Fibroblast of lung (primary cell): Measurements from ENCODE around the gene DNHD1. TPM values are rescaled to one million over a fixed set of nuclear protein-coding genes. Genes with fewer than 3 reads are reported as not detected.

ENCODE experiments used
- DNase-seq, 2 donors: peaks; one replicate each; pipeline versions ENCODE4 v3.0.0 to v3.0.0-alpha.2; 2010; ENCODE audit warnings: low read depth in 2 of 2
- H2AFZ ChIP-seq: 2 replicates; pipeline ENCODE4 v1.5.1; 2012; ENCODE audit warnings: low read length, control low read depth, inconsistent platforms
- H3K27ac ChIP-seq: 2 replicates; pipeline ENCODE4 v1.5.1; 2011; ENCODE audit warnings: low read length, control low read depth; ENCODE audit not compliant: insufficient read depth
- H3K27me3 ChIP-seq: 2 replicates; pipeline ENCODE4 v1.5.1; 2011; ENCODE audit warnings: mild to moderate bottlenecking, low read length; ENCODE audit not compliant: control insufficient read depth, insufficient read depth
- H3K36me3 ChIP-seq: 2 replicates; pipeline ENCODE4 v1.5.1; 2011; ENCODE audit warnings: low read length; ENCODE audit not compliant: control insufficient read depth, insufficient read depth
- H3K4me1 ChIP-seq: 2 replicates; pipeline ENCODE4 v1.5.1; 2011; ENCODE audit warnings: low read length; ENCODE audit not compliant: control insufficient read depth, insufficient read depth; ENCODE audit errors: extremely low read depth
- H3K4me2 ChIP-seq: 2 replicates; pipeline ENCODE4 v1.5.1; 2011; ENCODE audit warnings: low read length, control low read depth; ENCODE audit not compliant: insufficient read depth; ENCODE audit errors: extremely low read depth
- H3K4me3 ChIP-seq, 4 experiments: fragments of 200-600 bp in 1 of 4; sonication (generic) in 1 of 4; replicated peaks in 1 of 4; 2 replicates each; pipeline ENCODE4 v1.5.1; 2011 to 2016; ENCODE audit warnings: low read length in 4 of 4, low read depth in 3 of 4, mild to moderate bottlenecking in 3 of 4, control low read depth in 2 of 4, inconsistent platforms in 1 of 4, mixed read lengths in 1 of 4; ENCODE audit not compliant: insufficient read depth in 1 of 4; ENCODE audit errors: control extremely low read depth in 1 of 4
- H3K79me2 ChIP-seq: 2 replicates; pipeline ENCODE4 v1.5.1; 2012; ENCODE audit warnings: mild to moderate bottlenecking, low read length, inconsistent platforms; ENCODE audit not compliant: control insufficient read depth, insufficient read depth
- H3K9ac ChIP-seq: 2 replicates; pipeline ENCODE4 v1.5.1; 2011; ENCODE audit warnings: mild to moderate bottlenecking, low read length, control low read depth; ENCODE audit not compliant: insufficient read depth
- H3K9me3 ChIP-seq: 2 replicates; pipeline ENCODE4 v1.5.1; 2012; ENCODE audit warnings: low read depth, low read length; ENCODE audit not compliant: control insufficient read depth, insufficient read depth
- H4K20me1 ChIP-seq: 2 replicates; pipeline ENCODE4 v1.5.1; 2011; ENCODE audit warnings: low read length; ENCODE audit not compliant: control insufficient read depth, insufficient read depth; ENCODE audit errors: extremely low read depth
- CTCF ChIP-seq, 2 donors: IDR thresholded peaks in 1 of 2; conservative IDR thresholded peaks in 1 of 2; 1 replicate in 1 of 2; 2 replicates in 1 of 2; pipeline ENCODE4 v1.5.1; 2011 to 2012; ENCODE audit warnings: low read length in 2 of 2, control low read depth in 1 of 2, inconsistent platforms in 1 of 2, low read depth in 1 of 2, mild to moderate bottlenecking in 1 of 2
- EZH2 ChIP-seq: IDR thresholded peaks from 2 replicates; pipeline ENCODE4 v1.5.1; 2012; ENCODE audit warnings: low read length, control low read depth, mild to moderate bottlenecking; ENCODE audit errors: missing control alignments
- polyA plus RNA-seq, 2 donors: library from polyadenylated mRNA; depleted of rRNA in 1 of 2; stranded (reverse) in 1 of 2; unstranded in 1 of 2; fragments of >200 nt; gene quantifications; 2 replicates each; pipeline ENCODE4 v1.2.1, GENCODE V29; 2011 to 2012; ENCODE audit warnings: missing spikeins in 1 of 2
- total RNA-seq: library from RNA; depleted of rRNA; stranded (reverse); fragments of >200 nt; gene quantifications from 2 replicates; pipeline ENCODE4 v1.2.1, GENCODE V29; 2014

DNHD1 gene
- total and polyA plus RNA-seq, 2 donors (not counting 1 experiment from before 2014, with no cell fraction given): 2.2 to 14.7 TPM

- Histone ChIP-seq H3K4me2 (no peak overlapping the region), H3K27ac (no peak overlapping the region), H3K9ac (no peak overlapping the region), H2AFZ (no peak overlapping the region), H3K4me1 (no peaks in the 10 kb centered on the region), H3K36me3 (no peaks in the 10 kb centered on the region), H3K27me3 (no peaks in the 10 kb centered on the region), H4K20me1 (no peaks in the 10 kb centered on the region), H3K9me3 (no peaks in the 10 kb centered on the region), H3K4me3 (no peak overlapping the region), H3K79me2 (no peaks in the 10 kb centered on the region)
- TF ChIP-seq EZH2 (no peak), CTCF (conservative IDR thresholded peaks at IDR 0.05 in 1 of 2, IDR thresholded peaks at IDR 0.05 in 1 of 2; ENCODE audit: low read depth in 1 of 2, low read length in 2 of 2) (no peak)
- DNase-seq: no peak
Measured at GRCh38 chr11:6556139-6556949, 59.3 kb downstream of the DNHD1 start.

GRCh38 chr11:6557063-6557462 is 60.0 kb downstream of the DNHD1 start:
- Histone ChIP-seq H3K4me1 (no peaks in the 10 kb centered on the region), H3K9ac (no peak overlapping the region), H3K79me2 (no peaks in the 10 kb centered on the region), H3K4me3 (no peak overlapping the region), H2AFZ (no peak overlapping the region), H3K27ac (no peak overlapping the region), H3K36me3 (no peaks in the 10 kb centered on the region), H4K20me1 (no peaks in the 10 kb centered on the region), H3K4me2 (no peak overlapping the region), H3K27me3 (no peaks in the 10 kb centered on the region), H3K9me3 (no peaks in the 10 kb centered on the region)
- TF ChIP-seq CTCF (conservative IDR thresholded peaks at IDR 0.05 in 1 of 2, IDR thresholded peaks at IDR 0.05 in 1 of 2; ENCODE audit: low read depth in 1 of 2, low read length in 2 of 2): no peak
- no peak for TF ChIP-seq EZH2
- no peak for DNase-seq

GRCh38 chr11:6557761-6558674 is 60.9 kb downstream of the DNHD1 start:
- Histone ChIP-seq H2AFZ (no peak overlapping the region), H3K9ac (no peak overlapping the region), H3K79me2 (no peaks in the 10 kb centered on the region), H3K4me1 (no peaks in the 10 kb centered on the region), H3K27me3 (no peaks in the 10 kb centered on the region), H3K4me3 (no peak overlapping the region), H3K27ac (no peak overlapping the region), H4K20me1 (no peaks in the 10 kb centered on the region), H3K36me3 (no peaks in the 10 kb centered on the region), H3K9me3 (no peaks in the 10 kb centered on the region), H3K4me2 (no peak overlapping the region)
- TF ChIP-seq CTCF (conservative IDR thresholded peaks at IDR 0.05 in 1 of 2, IDR thresholded peaks at IDR 0.05 in 1 of 2; ENCODE audit: low read depth in 1 of 2, low read length in 2 of 2) (no peak), EZH2 (no peak)
- DNase-seq: no peak
